ENCODE measurements around the gene BUD13.

Gene BUD13

GRCh38 chr11:116787786-116788486, 15.1 kb upstream of the BUD13 start, which contains the start of gene ZPR1:
Gene ZPR1, minus strand, starts transcription at chr11:116788023. Its CDS starts 33 bp downstream, at chr11:116787990.
- peak within 1 kb of the TSS; percentile 87 for H3K4me3 ChIP-seq (ENCODE audit: low read depth, low read length)
- no peak for TF ChIP-seq CTCF (IDR thresholded peaks at IDR 0.05; ENCODE audit: insufficient read depth, low read depth, low read length, missing control alignments)
- peak; percentile 76 for DNase-seq (ENCODE audit: low read depth)

GRCh38 chr11:116787436-116787785, 14.6 kb upstream of the BUD13 start:
- DNase-seq (ENCODE audit: low read depth): no peak
- peak overlapping the region; percentile 87 for H3K4me3 ChIP-seq (ENCODE audit: low read depth, low read length)
- TF ChIP-seq CTCF (IDR thresholded peaks at IDR 0.05; ENCODE audit: insufficient read depth, low read depth, low read length, missing control alignments): no peak

DNA sequence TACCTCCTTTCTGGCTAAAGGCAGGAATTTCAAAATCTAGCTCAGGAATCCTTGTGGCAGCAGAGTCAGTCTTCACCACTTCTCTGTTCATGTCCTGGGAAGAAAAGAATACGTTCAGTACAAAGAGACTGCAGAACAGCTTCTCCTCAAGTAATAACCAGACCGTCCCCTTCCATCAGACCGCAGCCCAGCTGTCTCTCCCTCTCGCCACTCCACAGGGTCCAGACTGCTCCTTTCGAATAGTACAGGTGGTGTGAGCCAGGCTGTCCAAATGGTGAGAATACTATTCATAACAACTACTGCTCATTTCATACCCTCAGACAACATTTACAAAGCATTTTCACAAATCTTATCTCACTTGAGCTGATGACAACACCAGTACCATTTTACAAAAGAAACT, 14.2 kb upstream of the BUD13 start:
- no peak for DNase-seq (ENCODE audit: low read depth)
- H3K4me3 ChIP-seq (ENCODE audit: low read depth, low read length): peak overlapping the region; percentile 87
- TF ChIP-seq CTCF (IDR thresholded peaks at IDR 0.05; ENCODE audit: insufficient read depth, low read depth, low read length, missing control alignments): no peak

GRCh38 chr11:116786326-116786725, 13.5 kb upstream of the BUD13 start:
- peak overlapping the region; percentile 87; the same call in 1 of the 2 replicates for H3K4me3 ChIP-seq (ENCODE audit: low read depth, low read length)
- TF ChIP-seq CTCF (IDR thresholded peaks at IDR 0.05; ENCODE audit: insufficient read depth, low read depth, low read length, missing control alignments): no peak
- DNase-seq (ENCODE audit: low read depth): no peak

DNA sequence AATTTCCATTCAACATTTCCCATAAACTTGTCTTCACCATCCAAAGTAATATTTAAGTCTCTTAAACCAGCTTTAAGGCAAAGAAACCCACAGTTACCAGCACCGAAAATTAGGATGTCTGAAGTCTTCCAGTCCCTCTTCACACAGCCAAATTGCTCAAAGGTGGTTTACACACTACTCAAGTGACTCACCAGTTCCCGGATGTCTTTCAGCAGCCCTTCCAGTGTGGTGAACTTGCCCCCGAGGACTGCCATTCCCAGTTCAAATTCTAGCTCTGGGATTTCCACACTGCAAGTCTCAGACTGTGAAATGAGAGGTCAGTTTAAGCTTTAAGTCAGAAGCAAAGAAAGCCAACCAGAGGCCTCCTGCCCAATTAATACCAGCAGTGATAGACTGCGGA, 9.9 kb upstream of the BUD13 start:
- TF ChIP-seq CTCF (IDR thresholded peaks at IDR 0.05; ENCODE audit: insufficient read depth, low read depth, low read length, missing control alignments): no peak
- peak; percentile 58 for DNase-seq (ENCODE audit: low read depth)
- H3K4me3 ChIP-seq (ENCODE audit: low read depth, low read length): no peak overlapping the region

- no peak overlapping the region for H3K4me3 ChIP-seq (ENCODE audit: low read depth, low read length)
- no peak for TF ChIP-seq CTCF (IDR thresholded peaks at IDR 0.05; ENCODE audit: insufficient read depth, low read depth, low read length, missing control alignments)
- DNase-seq (ENCODE audit: low read depth): no peak
Observed at GRCh38 chr11:116778556-116778955, 5.8 kb upstream of the BUD13 start.

GRCh38 chr11:116777056-116777455, 4.3 kb upstream of the BUD13 start:
- no peak overlapping the region for H3K4me3 ChIP-seq (ENCODE audit: low read depth, low read length)
- DNase-seq (ENCODE audit: low read depth): no peak

More at GRCh38 chr11:116777056-116777455, 4.3 kb upstream of the BUD13 start:
- TF ChIP-seq CTCF (IDR thresholded peaks at IDR 0.05; ENCODE audit: insufficient read depth, low read depth, low read length, missing control alignments): no peak

Measured in GM12865 (cell line).